Measurements from ENCODE around the gene RIMBP2.

RIMBP2 gene

DNA sequence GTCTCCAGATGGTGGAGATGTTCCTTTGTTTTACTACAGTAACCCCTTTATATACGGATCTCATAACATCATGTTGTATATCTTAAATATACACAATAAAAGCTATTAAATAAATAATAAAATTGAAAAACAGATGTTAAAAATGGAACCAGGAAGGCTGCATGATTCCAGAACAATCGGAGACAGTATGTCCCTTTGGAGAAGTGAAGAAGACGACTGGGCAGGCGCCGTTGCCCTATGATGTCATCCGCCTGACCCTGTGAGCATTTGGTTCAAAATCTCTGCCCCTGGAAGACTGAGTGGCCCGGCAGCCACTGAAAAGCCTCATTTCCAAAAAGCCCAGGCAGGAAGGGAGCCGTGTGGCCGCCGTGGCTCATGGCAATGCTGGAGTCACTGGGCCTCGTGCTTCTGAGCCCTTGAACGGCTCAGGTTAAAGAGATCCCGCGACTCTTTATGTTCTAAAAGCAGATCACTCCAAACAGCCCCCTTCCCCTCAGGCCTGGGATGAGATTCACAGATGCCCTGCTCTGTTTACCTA, 30.8 kb downstream of the RIMBP2 start:
- in situ Hi-C loops (cut with MboI; ENCODE audit: low sequenced_read_pairs), result no loop called here

DNA sequence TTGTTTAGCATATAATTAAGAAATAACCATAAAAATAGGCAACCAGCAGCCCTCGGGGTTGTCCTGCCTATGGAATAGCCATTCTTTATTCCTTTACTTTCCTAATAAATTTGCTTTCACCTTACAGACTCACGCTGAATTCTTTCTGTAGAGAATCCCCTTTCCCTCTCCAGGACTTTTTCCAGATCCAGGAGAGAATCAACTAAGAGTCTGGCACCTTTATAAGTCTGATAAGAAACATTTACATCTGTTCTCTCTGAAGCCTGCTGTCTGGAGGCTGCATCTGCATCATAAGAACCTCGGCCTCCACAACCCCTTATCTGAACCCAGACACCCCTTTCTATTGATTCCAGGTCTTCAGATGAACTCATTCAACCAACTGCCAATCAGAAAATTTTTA, 32.3 kb downstream of the RIMBP2 start:
- in situ Hi-C loops (cut with MboI; ENCODE audit: low sequenced_read_pairs), result no loop called here

DNA sequence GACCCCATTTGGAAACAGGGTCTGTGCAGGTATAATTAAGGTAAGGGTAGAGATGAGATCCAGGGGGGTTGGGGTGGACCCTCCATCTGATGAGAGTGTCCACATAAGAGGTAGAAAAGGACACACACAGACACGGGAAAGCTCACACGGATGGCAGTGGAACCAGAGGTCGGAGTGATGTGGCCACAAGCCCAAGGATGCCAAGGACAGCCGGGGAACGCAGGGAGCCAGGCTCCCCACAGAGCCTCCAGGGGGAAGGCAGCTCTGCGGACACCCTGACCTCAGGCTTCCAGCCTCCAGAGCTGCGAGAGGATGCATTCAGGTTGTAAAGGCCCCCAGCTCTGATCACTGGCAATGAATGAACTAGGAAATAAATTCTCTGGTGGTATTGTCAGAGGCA, 33.0 kb downstream of the RIMBP2 start:
- in situ Hi-C loops (cut with MboI; ENCODE audit: low sequenced_read_pairs), result no loop called here

DNA sequence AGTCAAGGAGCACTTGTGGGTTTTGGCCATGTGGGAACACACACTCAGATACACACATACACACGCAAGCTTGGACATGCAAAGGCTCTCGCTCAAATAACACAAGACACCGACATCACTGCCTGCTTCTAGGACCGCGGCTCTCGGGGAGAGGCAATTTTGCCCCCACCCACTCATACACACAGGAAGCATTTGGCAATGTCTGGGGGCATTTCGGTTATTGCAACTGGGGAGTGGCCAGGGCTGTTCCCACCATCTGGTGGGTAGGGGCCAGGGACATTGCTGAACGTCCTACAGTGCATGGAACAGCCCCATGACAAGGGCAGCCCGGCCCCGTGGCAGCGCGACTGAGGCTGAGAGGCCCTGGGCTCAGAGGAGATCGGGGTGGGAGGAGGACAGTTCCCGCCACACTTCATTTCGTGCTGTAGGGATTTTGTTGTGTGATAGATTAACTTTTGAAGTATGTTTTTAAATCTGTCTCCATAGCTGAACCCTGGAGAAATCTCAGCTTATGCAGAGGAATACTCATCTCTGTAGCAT, 35.6 kb downstream of the RIMBP2 start:
- in situ Hi-C loops (cut with MboI; ENCODE audit: low sequenced_read_pairs), result no loop called here

- in situ Hi-C loops (cut with MboI; ENCODE audit: low sequenced_read_pairs), result no loop called here
Measured at GRCh38 chr12:130677957-130678558, 38.0 kb downstream of the RIMBP2 start.

DNA sequence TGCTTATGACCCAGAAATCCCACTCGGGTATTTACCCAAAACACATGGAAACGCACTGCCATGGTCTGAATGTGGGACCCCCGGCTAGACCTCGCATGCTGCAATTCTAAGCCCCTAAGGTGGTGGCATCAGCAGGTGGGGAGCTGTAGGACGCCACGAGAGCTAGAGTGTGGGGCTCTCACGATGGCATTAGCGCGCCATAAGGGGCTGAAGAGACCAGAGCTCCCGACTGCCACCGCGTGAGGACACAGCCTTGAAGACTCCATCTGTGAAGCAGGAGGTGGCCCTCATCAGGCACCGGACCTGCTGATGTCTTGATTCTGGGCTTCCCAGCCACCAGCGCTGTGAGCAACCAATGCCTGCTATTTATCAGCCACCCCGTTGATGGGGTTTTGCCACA, 40.3 kb downstream of the RIMBP2 start:
- in situ Hi-C loops (cut with MboI; ENCODE audit: low sequenced_read_pairs), result no loop called here

DNA sequence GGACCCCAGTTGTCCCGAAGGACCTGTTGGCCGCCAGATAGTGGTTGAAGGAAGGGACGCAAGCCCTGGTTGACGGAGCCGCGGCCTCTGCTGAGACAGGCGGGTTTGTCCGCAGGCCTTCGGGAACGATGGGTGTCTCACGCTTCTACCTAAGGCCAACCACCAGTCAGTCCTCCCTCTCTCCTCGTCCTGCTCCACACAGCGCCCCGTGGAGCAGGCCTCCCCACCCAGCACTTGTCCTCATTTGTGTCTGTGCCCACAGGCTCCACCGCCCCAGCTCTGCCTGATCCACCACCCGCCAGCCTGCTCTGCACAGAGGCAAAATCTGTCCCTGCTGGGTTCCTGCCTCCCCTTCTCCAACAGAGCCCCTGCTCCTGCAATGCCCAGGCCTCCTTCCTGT, 41.0 kb downstream of the RIMBP2 start:
- in situ Hi-C loops (cut with MboI; ENCODE audit: low sequenced_read_pairs), result no loop called here

GRCh38 chr12:130674676-130675075, 41.4 kb downstream of the RIMBP2 start:
- in situ Hi-C loops (cut with MboI; ENCODE audit: low sequenced_read_pairs), result no loop called here

DNA sequence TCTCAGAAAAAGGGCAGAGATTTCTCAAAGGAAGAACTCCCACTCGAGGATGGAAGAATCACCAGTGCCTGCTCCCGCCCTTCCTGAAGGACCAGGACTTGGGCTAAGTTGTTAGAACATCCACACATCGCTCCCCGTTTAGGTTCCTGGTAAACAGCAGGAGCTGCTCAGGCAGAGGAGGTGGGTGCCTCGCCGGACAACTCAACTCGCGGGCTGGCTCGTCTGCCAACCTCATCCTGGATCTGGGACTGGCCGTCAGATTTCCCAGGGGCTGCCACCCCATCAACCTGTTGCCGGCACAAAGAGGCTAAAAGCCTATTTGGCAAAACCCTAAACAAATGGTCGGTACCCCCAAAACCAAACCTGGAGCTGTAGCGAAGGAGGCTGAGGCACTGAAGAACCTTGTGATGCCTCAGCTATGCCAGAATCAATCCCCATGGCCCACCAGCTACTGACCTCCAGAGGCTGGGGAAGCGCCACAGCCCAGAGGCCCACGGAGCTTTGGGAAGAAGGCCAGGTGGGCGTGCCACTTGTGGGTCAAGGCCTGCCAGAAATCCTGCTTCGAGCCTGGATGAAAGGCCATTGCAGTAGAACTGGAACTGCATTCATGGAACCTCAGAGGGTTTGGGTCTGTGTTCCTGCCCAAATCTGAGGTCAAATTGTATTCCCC, 42.9 kb downstream of the RIMBP2 start:
- in situ Hi-C loops (cut with MboI; ENCODE audit: low sequenced_read_pairs), result no loop called here

GRCh38 chr12:130672089-130672820, 43.8 kb downstream of the RIMBP2 start:
- in situ Hi-C loops (cut with MboI; ENCODE audit: low sequenced_read_pairs), result no loop called here

DNA sequence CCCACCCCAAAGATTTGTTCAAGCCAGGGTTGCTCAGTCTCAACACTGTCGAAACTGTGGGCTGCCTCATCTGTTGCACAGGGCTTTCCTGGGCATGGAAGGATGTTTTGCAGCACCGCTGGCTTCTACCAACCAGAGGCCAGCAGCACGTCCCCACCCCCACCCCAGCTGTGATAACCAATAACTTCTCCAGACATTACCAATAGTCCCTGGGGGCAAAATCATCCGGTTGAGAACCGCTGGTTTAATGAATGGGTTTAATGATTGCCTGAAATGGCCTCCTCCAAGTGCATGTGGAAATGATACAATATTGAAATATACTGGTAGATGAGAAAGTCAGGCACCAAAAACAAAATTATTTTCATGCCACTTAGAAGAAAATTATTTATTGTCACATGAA, 44.5 kb downstream of the RIMBP2 start:
- in situ Hi-C loops (cut with MboI; ENCODE audit: low sequenced_read_pairs), result no loop called here

DNA sequence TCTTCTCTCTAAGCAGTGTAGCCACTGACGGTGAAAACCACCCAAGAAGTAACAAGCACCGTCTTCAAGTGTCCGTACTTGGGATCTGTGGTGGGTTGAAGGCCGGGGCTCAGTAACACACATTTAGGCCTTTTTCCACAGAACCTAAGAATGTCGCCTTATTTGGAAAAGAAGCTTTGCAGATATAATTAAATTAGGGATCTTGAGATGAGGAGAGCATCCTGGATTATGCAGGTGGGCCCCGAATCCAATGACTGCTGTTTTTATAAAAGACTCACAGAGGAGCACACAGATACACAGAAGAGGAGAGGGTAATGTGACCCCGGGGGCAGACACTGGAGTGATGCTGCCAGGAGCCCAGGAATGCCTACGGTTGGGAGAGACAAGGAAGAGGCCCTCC, 46.3 kb downstream of the RIMBP2 start:
- in situ Hi-C loops (cut with MboI; ENCODE audit: low sequenced_read_pairs), result no loop called here

- in situ Hi-C loops (cut with MboI; ENCODE audit: low sequenced_read_pairs), result no loop called here
Measured at GRCh38 chr12:130669205-130669557, 46.9 kb downstream of the RIMBP2 start.

GRCh38 chr12:130668286-130669204, 47.6 kb downstream of the RIMBP2 start:
- in situ Hi-C loops (cut with MboI; ENCODE audit: low sequenced_read_pairs), result no loop called here

DNA sequence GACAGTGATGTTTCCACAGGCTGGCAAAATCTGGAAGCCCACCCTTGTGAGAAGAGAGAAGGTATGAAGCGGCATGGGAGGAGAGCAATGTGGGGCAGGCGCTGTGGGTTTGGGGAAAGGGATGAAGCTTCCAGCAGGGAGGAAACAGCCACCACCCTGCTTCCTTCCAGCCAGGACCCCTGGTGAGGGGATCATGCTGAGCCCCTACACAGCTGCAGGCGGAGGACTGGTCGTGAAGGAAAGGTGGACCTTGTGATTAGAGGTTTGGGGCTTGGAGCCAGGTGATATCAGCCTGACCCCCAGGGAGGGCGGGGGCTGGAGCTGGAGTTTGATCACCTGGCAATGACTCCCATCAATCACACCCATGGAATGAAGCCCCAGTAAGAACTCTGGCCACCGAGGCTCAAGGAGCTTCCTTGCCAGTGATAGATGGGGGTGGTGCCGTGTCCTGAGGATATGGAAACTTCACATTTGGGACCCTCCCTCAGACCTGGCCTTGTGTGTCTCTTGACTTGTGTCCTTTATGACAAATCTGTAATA, 48.6 kb downstream of the RIMBP2 start:
- in situ Hi-C loops (cut with MboI; ENCODE audit: low sequenced_read_pairs), result no loop called here

DNA sequence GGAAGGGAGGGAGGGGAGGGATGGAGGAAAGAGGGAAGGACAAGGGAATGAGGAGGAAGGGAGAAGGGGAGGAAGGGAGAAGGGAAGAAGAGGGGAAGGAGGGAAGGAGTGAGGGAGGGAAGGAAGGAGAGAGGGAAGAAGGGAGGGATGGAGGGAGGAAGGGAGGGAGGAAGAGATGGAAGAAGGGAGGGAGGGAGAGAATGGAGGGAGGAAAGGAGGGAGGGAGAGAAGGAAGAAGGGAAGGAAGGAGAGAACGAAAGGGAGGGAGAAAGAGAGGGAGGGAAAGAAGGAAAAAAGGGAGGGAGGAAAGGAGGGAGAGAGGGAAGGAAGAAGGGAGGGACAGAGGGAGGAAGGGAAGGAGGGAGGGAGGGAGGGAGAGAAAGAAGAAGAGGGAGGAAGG, 49.5 kb downstream of the RIMBP2 start:
- in situ Hi-C loops (cut with MboI; ENCODE audit: low sequenced_read_pairs), result no loop called here

- in situ Hi-C loops (cut with MboI; ENCODE audit: low sequenced_read_pairs), result no loop called here
Measured at GRCh38 chr12:130665753-130666152, 50.3 kb downstream of the RIMBP2 start.

DNA sequence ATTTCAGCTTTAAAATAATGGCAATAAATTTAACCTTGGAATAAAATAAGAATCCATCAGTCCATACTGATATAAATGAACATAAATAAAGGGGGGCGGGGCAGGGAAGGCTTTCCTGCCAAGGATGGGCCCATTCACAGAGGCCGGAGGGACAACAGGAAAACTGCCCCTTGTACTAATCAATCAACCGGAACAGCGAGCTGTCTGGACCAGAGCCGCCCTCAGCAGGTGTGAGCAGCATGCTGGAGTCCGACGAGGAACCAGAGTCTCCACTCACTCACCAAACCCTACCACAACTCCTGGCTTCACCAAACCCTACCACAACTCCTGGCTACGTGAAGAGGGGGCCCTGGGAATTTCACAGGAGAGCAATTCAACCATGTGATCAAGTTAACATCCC, 51.3 kb downstream of the RIMBP2 start:
- in situ Hi-C loops (cut with MboI; ENCODE audit: low sequenced_read_pairs), result no loop called here

DNA sequence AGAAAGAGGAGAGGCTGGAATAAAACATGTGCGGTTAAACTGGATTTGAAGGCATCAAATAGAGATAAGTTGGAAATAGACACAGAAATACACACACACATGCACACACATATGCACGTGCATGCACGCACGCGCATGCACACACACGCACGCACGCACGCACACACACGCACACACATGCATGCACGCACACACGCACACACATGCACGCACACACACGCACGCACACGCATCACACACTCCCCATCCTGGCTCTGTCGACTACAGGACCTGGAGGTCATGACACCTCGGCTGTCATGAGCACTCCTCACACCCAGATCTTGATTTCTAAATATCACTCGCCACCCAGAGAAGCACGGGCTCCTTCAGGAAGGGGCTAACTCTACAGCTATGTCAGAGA, 51.8 kb downstream of the RIMBP2 start:
- in situ Hi-C loops (cut with MboI; ENCODE audit: low sequenced_read_pairs), result no loop called here

DNA sequence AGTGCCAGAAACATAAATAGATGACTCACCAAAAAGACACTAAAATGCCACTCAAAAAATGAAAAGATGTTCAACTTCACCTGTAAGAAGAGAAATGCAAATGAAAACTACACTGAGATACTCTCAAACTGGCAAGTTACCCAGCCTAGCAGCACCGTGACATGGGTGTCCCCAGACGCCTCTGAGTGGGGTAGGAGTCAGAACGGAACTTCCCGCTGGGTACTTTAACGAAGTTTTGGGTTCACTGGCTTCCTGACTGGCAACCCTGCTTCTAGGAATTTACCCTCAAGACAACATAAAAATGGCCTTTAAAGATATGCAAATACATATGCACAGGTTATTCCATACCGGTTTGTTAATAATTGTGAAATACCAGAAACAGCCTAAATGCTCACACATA, 52.6 kb downstream of the RIMBP2 start:
- in situ Hi-C loops (cut with MboI; ENCODE audit: low sequenced_read_pairs), result no loop called here

Measured in HL-60/S4 treated with phorbol 12-myristate 13-acetate at 8.2 ng/mL for 4 days and 3 days (cell line).